Measurements from ENCODE around the gene KIAA1191.
"Not testable (repeated sequence)": the region's sequence is repeated elsewhere in the genome, so short reads cannot be mapped to it uniquely, and the experiment has no call there.

KIAA1191 gene

GRCh38 chr5:176305356-176305755, 56.2 kb downstream of the KIAA1191 start:
- DNase-seq, result not testable (repeated sequence)
